BE2C (cell line): ENCODE data around the gene IRGQ.

Experiments
- DNase-seq: peaks from one replicate; pipeline ENCODE4 v3.0.0-alpha.2; 2020
- H3K27me3 ChIP-seq: fragments of 250-450 bp; sonication (Bioruptor Pico); 2 replicates; pipeline ENCODE4 v1.5.1; 2020; ENCODE audit warnings: mild to moderate bottlenecking
- H3K36me3 ChIP-seq: fragments of 250-450 bp; sonication (Bioruptor Pico); 2 replicates; pipeline ENCODE4 v1.5.1; 2020; ENCODE audit warnings: mild to moderate bottlenecking
- H3K4me1 ChIP-seq: fragments of 250-450 bp; sonication (Bioruptor Pico); 2 replicates; pipeline ENCODE4 v1.5.1; 2020
- H3K4me3 ChIP-seq: 2 replicates; pipeline ENCODE4 v1.5.1; 2011; ENCODE audit warnings: low read depth, low read length
- H3K9me3 ChIP-seq: fragments of 250-450 bp; sonication (Bioruptor Pico); 2 replicates; pipeline ENCODE4 v1.5.1; 2020
- CTCF ChIP-seq: IDR thresholded peaks from 2 replicates; pipeline ENCODE4 v1.5.1; 2012; ENCODE audit warnings: mild to moderate bottlenecking, low read depth, low read length

The IRGQ gene

GRCh38 chr19:43545981-43546380, 50.0 kb downstream of the IRGQ start:
- no peak for TF ChIP-seq CTCF

GRCh38 chr19:43545276-43545675, 50.7 kb downstream of the IRGQ start:
- no peaks in the 10 kb centered on the region for H3K4me1 ChIP-seq
- TF ChIP-seq CTCF = no peak
- no peak for DNase-seq
- no peaks in the 10 kb centered on the region for H3K9me3 ChIP-seq
- no peaks in the 10 kb centered on the region for H3K27me3 ChIP-seq
- peaks cover 17% of the 10 kb centered on the region for H3K36me3 ChIP-seq
- no peak overlapping the region for H3K4me3 ChIP-seq

More at GRCh38 chr19:43545981-43546380, 50.0 kb downstream of the IRGQ start:
- no peak overlapping the region for H3K4me3 ChIP-seq
- no peaks in the 10 kb centered on the region for H3K4me1 ChIP-seq
- H3K36me3 ChIP-seq = peaks cover 12% of the 10 kb centered on the region
- H3K27me3 ChIP-seq = no peaks in the 10 kb centered on the region
- no peak for DNase-seq
- H3K9me3 ChIP-seq = no peaks in the 10 kb centered on the region

GRCh38 chr19:43544077-43544476, 51.9 kb downstream of the IRGQ start:
- TF ChIP-seq CTCF = no peak
- H3K36me3 ChIP-seq = peaks cover 25% of the 10 kb centered on the region
- no peaks in the 10 kb centered on the region for H3K27me3 ChIP-seq
- no peak overlapping the region for H3K4me3 ChIP-seq
- no peaks in the 10 kb centered on the region for H3K4me1 ChIP-seq
- H3K9me3 ChIP-seq = no peaks in the 10 kb centered on the region
- no peak for DNase-seq

GRCh38 chr19:43541920-43542650, 53.8 kb downstream of the IRGQ start:
- Histone ChIP-seq H3K9me3 (no peaks in the 10 kb centered on the region), H3K4me1 (no peaks in the 10 kb centered on the region), H3K4me3 (no peak overlapping the region), H3K27me3 (no peaks in the 10 kb centered on the region), H3K36me3 (peaks cover 37% of the 10 kb centered on the region)
- no peak for DNase-seq
- no peak for TF ChIP-seq CTCF

- no peaks in the 10 kb centered on the region for H3K9me3 ChIP-seq
- no peaks in the 10 kb centered on the region for H3K27me3 ChIP-seq
- no peak overlapping the region for H3K4me3 ChIP-seq
- H3K36me3 ChIP-seq = peaks cover 37% of the 10 kb centered on the region
- no peaks in the 10 kb centered on the region; the same call in 1 of the 2 replicates for H3K4me1 ChIP-seq
- TF ChIP-seq CTCF = no peak
- DNase-seq = no peak
These were observed 55.6 kb downstream of the IRGQ start for GRCh38 chr19:43540381-43540780.

- Histone ChIP-seq H3K4me3 (no peak overlapping the region), H3K27me3 (no peaks in the 10 kb centered on the region), H3K9me3 (no peaks in the 10 kb centered on the region), H3K36me3 (peaks cover 37% of the 10 kb centered on the region), H3K4me1 (no peaks in the 10 kb centered on the region; the same call in none of the 2 replicates)
- TF ChIP-seq CTCF = no peak
- DNase-seq = no peak
These were observed 57.0 kb downstream of the IRGQ start for GRCh38 chr19:43538922-43539321.
